Duodenal mucosa (tissue), 2 donors: ENCODE results near the gene INTS11.

Experiments
- H3K27ac ChIP-seq: one replicate; pipeline ENCODE4 v1.7.0; 2013; ENCODE audit warnings: low read depth, low read length
- H3K27me3 ChIP-seq, 2 donors: one replicate each; pipeline ENCODE4 v1.7.0; 2013; ENCODE audit warnings: low read length in 2 of 2, control low read depth in 1 of 2; ENCODE audit not compliant: insufficient read depth in 2 of 2, control insufficient read depth in 1 of 2
- H3K36me3 ChIP-seq, 2 donors: one replicate each; pipeline ENCODE4 v1.7.0; 2013; ENCODE audit warnings: low read length in 2 of 2, control low read depth in 1 of 2; ENCODE audit not compliant: insufficient read depth in 2 of 2, control insufficient read depth in 1 of 2
- H3K4me1 ChIP-seq, 2 donors: one replicate each; pipeline ENCODE4 v1.7.0; 2013; ENCODE audit warnings: low read length in 2 of 2, control low read depth in 1 of 2; ENCODE audit not compliant: insufficient read depth in 2 of 2, control insufficient read depth in 1 of 2
- H3K4me3 ChIP-seq, 2 donors: one replicate each; pipeline ENCODE4 v1.7.0; 2013; ENCODE audit warnings: low read length in 2 of 2, low read depth in 1 of 2
- H3K9ac ChIP-seq, 2 donors: one replicate each; pipeline ENCODE4 v1.7.0; 2013; ENCODE audit warnings: low read length in 2 of 2, low read depth in 1 of 2
- H3K9me3 ChIP-seq, 2 donors: one replicate each; pipeline ENCODE4 v1.7.0; 2013; ENCODE audit warnings: low read length in 2 of 2, control low read depth in 1 of 2; ENCODE audit not compliant: control insufficient read depth in 1 of 2

The INTS11 gene

GRCh38 chr1:1336446-1336845, 12.0 kb upstream of the INTS11 start:
- Histone ChIP-seq H3K36me3 (peaks cover 5 to 35% of the 10 kb centered on the region in 2 donors), H3K27me3 (peaks cover 0 to 24% of the 10 kb centered on the region in 2 donors), H3K4me3 (no peak overlapping the region), H3K9ac (no peak overlapping the region), H3K9me3 (no peaks in the 10 kb centered on the region), H3K27ac (no peak overlapping the region), H3K4me1 (peaks cover 10 to 15% of the 10 kb centered on the region in 2 donors)

- no peak overlapping the region for H3K27ac ChIP-seq
- no peak overlapping the region for H3K9ac ChIP-seq
- no peak overlapping the region for H3K4me3 ChIP-seq
- peaks cover 0 to 28% of the 10 kb centered on the region in 2 donors for H3K36me3 ChIP-seq
- peaks cover 0 to 30% of the 10 kb centered on the region in 2 donors for H3K27me3 ChIP-seq
- no peaks in the 10 kb centered on the region for H3K9me3 ChIP-seq
- peaks cover 10 to 18% of the 10 kb centered on the region in 2 donors for H3K4me1 ChIP-seq
These were observed 11.4 kb upstream of the INTS11 start for GRCh38 chr1:1335792-1336248.

- H3K27me3 ChIP-seq, result peaks cover 0 to 35% of the 10 kb centered on the region in 2 donors
- H3K9ac ChIP-seq, result no peak overlapping the region
- no peak overlapping the region for H3K27ac ChIP-seq
- no peak overlapping the region for H3K4me3 ChIP-seq
- H3K36me3 ChIP-seq, result peaks cover 0 to 23% of the 10 kb centered on the region in 2 donors
- no peaks in the 10 kb centered on the region for H3K9me3 ChIP-seq
- H3K4me1 ChIP-seq, result peaks cover 10 to 18% of the 10 kb centered on the region in 2 donors
These were observed 10.8 kb upstream of the INTS11 start for GRCh38 chr1:1335283-1335682.

GRCh38 chr1:1334835-1335234, 10.4 kb upstream of the INTS11 start:
- Histone ChIP-seq H3K36me3 (peaks cover 0 to 21% of the 10 kb centered on the region in 2 donors), H3K27me3 (peaks cover 0 to 35% of the 10 kb centered on the region in 2 donors), H3K27ac (no peak overlapping the region), H3K9ac (no peak overlapping the region), H3K9me3 (no peaks in the 10 kb centered on the region), H3K4me3 (no peak overlapping the region), H3K4me1 (peaks cover 10 to 23% of the 10 kb centered on the region in 2 donors)

- Histone ChIP-seq H3K27ac (no peak overlapping the region), H3K36me3 (peaks cover 0 to 18% of the 10 kb centered on the region in 2 donors), H3K4me3 (no peak overlapping the region), H3K9ac (no peak overlapping the region), H3K9me3 (no peaks in the 10 kb centered on the region), H3K27me3 (peaks cover 0 to 35% of the 10 kb centered on the region in 2 donors), H3K4me1 (peaks cover 10 to 28% of the 10 kb centered on the region in 2 donors)
These were observed 9.2 kb upstream of the INTS11 start for GRCh38 chr1:1333551-1334241.

- no peaks in the 10 kb centered on the region for H3K9me3 ChIP-seq
- H3K36me3 ChIP-seq, result peaks cover 0 to 20% of the 10 kb centered on the region in 2 donors
- no peak overlapping the region for H3K27ac ChIP-seq
- peaks cover 0 to 35% of the 10 kb centered on the region in 2 donors for H3K27me3 ChIP-seq
- no peak overlapping the region for H3K4me3 ChIP-seq
- H3K4me1 ChIP-seq, result peaks cover 10 to 28% of the 10 kb centered on the region in 2 donors
- H3K9ac ChIP-seq, result no peak overlapping the region
These were observed 8.5 kb upstream of the INTS11 start for GRCh38 chr1:1332774-1333480.

GRCh38 chr1:1332031-1332755, 7.7 kb upstream of the INTS11 start:
- peaks cover 0 to 24% of the 10 kb centered on the region in 2 donors for H3K36me3 ChIP-seq
- H3K4me1 ChIP-seq, result peaks cover 10 to 28% of the 10 kb centered on the region in 2 donors
- no peak overlapping the region for H3K4me3 ChIP-seq
- H3K9ac ChIP-seq, result no peak overlapping the region
- H3K9me3 ChIP-seq, result no peaks in the 10 kb centered on the region
- no peak overlapping the region for H3K27ac ChIP-seq
- H3K27me3 ChIP-seq, result peaks cover 0 to 35% of the 10 kb centered on the region in 2 donors

- no peak within 1 kb of the TSS for H3K4me3 ChIP-seq
- no peak within 1 kb of the TSS for H3K9ac ChIP-seq
- no peak within 1 kb of the TSS for H3K27ac ChIP-seq
- H3K27me3 ChIP-seq, result peaks cover 0 to 35% of the 10 kb centered on the region in 2 donors
- peaks cover 4 to 33% of the 10 kb centered on the region in 2 donors for H3K36me3 ChIP-seq
- H3K4me1 ChIP-seq, result peaks cover 13 to 31% of the 10 kb centered on the region in 2 donors
- H3K9me3 ChIP-seq, result no peaks in the 10 kb centered on the region
These were observed 6.9 kb upstream of the INTS11 start, which contains the start of gene TAS1R3 for GRCh38 chr1:1331068-1331965. TAS1R3 (plus strand) TSS chr1:1331280; CDS start chr1:1331346, 66 bp downstream.

- H3K9ac ChIP-seq, result no peak overlapping the region
- H3K9me3 ChIP-seq, result no peaks in the 10 kb centered on the region
- H3K27ac ChIP-seq, result no peak overlapping the region
- peaks cover 0 to 35% of the 10 kb centered on the region in 2 donors for H3K27me3 ChIP-seq
- peaks cover 4 to 33% of the 10 kb centered on the region in 2 donors for H3K36me3 ChIP-seq
- peaks cover 21 to 39% of the 10 kb centered on the region in 2 donors for H3K4me1 ChIP-seq
- H3K4me3 ChIP-seq, result no peak overlapping the region
These were observed 6.1 kb upstream of the INTS11 start for GRCh38 chr1:1330366-1331067.
